Coronary artery (tissue), 2 donors: Measurements from ENCODE around the gene LRRC26.
A peak's percentile ranks its signal among the peaks of the same experiment; 100 is the strongest.

Source experiments
- DNase-seq: peaks from one replicate; pipeline ENCODE4 v3.0.0-alpha.2; 2017; ENCODE audit warnings: low spot score
- H3K27ac ChIP-seq, 2 donors: fragments of 200-600 bp; sonication (generic); one replicate each; pipeline ENCODE4 v1.5.1; 2016 to 2019
- H3K4me3 ChIP-seq: fragments of 200-600 bp; sonication (generic); 2 replicates; pipeline ENCODE4 v1.5.1; 2016; ENCODE audit warnings: mild to moderate bottlenecking, moderate library complexity
- CTCF ChIP-seq: fragments of 200-600 bp; sonication (generic); IDR thresholded peaks from one replicate; pipeline ENCODE4 v1.5.1; 2019; ENCODE audit warnings: antibody characterized with exemption

LRRC26 gene

DNA sequence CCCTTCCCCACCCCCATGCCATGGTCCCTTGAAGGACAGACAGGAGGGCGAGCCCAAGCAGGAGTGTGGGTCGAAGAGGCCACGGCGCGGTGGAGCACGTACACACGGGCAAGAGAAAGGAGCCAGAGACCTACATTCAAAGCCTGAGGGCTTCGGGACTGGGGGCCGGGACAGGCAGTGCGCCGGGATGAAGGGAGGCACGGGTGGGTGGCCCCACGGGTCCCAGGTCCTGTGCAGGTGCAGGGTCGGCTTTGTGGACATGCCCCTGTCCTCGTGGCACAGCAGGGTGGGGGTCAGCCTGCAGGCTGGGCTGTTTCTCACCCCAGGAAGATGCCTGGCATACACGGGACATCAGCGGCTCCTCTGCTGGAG is 9.8 kb downstream of the LRRC26 start:
- TF ChIP-seq CTCF, result no peak
- DNase-seq, result no peak
- no peak overlapping the region for H3K4me3 ChIP-seq
- H3K27ac ChIP-seq, result no peak overlapping the region

- no peak for TF ChIP-seq CTCF
- H3K27ac ChIP-seq, result no peak overlapping the region
- no peak for DNase-seq
- H3K4me3 ChIP-seq, result no peak overlapping the region
Measured at GRCh38 chr9:137159105-137160053, 10.5 kb downstream of the LRRC26 start.

DNA sequence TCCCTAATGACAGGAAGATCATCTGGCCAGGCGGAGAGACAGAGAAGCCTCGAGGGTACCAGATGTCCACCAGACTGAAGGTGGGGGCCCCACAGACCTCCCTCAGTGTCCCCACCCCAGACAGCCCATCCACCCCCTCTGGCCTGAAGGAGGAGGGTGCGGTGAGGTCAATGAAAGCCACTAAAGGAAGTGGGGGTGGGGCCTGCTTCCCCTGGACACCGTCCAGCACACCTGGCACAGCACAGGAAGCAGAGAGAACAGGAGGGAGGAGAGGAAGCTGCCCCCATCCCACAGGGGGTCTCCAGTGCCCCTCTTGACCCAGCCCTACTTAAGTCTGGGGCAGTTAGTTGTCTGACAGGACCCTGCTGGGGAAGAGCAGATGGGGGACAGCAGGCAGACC is 11.2 kb downstream of the LRRC26 start:
- no peak for DNase-seq
- H3K4me3 ChIP-seq, result no peak overlapping the region
- H3K27ac ChIP-seq, result no peak overlapping the region
- TF ChIP-seq CTCF, result no peak

GRCh38 chr9:137157618-137158415 is 12.0 kb downstream of the LRRC26 start:
- DNase-seq, result no peak
- H3K27ac ChIP-seq, result no peak overlapping the region
- H3K4me3 ChIP-seq, result no peak overlapping the region
- no peak for TF ChIP-seq CTCF

GRCh38 chr9:137156567-137157375 is 13.1 kb downstream of the LRRC26 start:
- no peak overlapping the region for H3K27ac ChIP-seq
- no peak for TF ChIP-seq CTCF
- H3K4me3 ChIP-seq, result peak overlapping the region; percentile 59
- no peak for DNase-seq

DNA sequence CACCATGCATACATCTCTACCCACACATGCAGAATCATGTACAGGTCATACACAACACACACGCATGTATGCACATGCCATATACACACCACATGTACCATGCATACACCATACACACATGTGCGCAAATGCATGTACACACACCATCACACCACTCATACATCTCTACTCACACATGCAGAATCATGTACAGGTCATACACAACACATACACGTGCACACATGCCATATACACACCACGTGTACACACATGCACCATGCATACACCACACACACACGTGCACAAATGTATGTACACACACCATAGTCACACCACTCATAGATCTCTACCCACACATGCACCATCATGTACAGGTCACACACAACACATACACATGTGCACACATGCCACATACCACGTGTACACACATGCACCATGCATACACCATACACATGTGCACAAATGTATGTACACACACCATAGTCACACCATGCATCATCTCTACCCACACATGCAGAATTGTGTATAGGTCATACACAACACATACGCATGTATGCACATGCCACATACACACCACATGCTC is 16.9 kb downstream of the LRRC26 start:
- Histone ChIP-seq H3K4me3 (no peak overlapping the region), H3K27ac (no peak overlapping the region)
- TF ChIP-seq CTCF, result no peak
- no peak for DNase-seq
